OCI-LY3 (cell line): ENCODE data around the gene TLE6.

Experiments used
- CTCF ChIP-seq: fragments of 200-600, 300-600 bp; sonication (generic); IDR thresholded peaks from 2 replicates; pipeline ENCODE4 v1.5.1; 2014; ENCODE audit warnings: antibody characterized with exemption, low read length, low read depth
- EZH2phosphoT487 ChIP-seq: fragments of 200-600 bp; shearing (Covaris generic); IDR thresholded peaks from 2 replicates; pipeline ENCODE4 v1.6.1; 2018; ENCODE audit warnings: antibody characterized with exemption, mixed run types, low read depth

- TF ChIP-seq CTCF (no peak), EZH2phosphoT487 (no peak)
Observed at GRCh38 chr19:3041761-3042620, 64.6 kb downstream of the TLE6 start.
